ENCODE results near the gene INPP4B. TPM values are rescaled to one million over a fixed set of nuclear protein-coding genes. Genes with fewer than 3 reads are reported as not detected.

The INPP4B gene
- polyA plus RNA-seq, 1 donor from 2014 or later = 1.2 TPM

DNA sequence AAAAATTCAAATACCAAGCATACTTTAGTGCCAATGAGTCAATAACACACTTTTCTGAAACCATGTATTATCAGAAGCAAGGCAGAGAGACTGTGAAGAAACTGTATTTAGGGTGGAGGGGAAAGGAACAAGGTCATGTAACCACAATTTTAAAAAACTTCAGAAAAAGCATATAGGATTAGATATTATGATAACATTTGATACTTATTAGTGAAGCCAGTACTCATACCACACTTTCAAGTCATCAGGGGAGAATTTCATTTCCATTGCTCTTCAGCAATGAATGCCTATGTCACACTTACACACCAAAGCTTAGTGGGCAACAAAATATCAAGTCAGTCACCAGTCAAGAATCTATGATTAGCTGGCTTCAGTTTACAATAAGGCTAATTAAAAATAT, 607.5 kb downstream of the INPP4B start:
- H3K27ac Mint-ChIP-seq = no peak overlapping the region
- no peaks in the 10 kb centered on the region for H3K4me1 Mint-ChIP-seq
- H3K27me3 Mint-ChIP-seq = peaks cover 2% of the 10 kb centered on the region
- no peaks in the 10 kb centered on the region for H3K9me3 Mint-ChIP-seq
- no peaks in the 10 kb centered on the region for H3K36me3 Mint-ChIP-seq
- no peak overlapping the region for H3K4me3 Mint-ChIP-seq

DNA sequence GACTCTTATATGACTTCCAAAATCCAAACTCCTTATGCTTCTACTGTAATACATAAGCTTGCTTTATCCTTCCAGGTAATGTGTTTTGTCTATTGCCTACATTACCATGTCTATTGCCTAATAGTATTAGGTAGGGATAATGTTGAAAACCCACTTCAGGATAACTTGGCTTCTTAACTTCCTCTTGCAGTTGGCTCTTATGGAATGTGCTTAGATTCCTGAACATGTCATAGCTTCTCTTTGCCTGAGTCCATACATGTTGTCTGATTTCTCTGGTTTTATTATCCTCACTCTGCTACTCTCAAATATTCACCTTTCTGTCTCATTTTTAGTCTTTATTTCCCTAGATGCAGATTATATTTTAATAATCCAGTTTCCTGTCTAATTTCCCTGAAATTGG, 609.8 kb downstream of the INPP4B start:
- Mint-ChIP-seq H3K27me3 (peaks cover 2% of the 10 kb centered on the region), H3K9me3 (no peaks in the 10 kb centered on the region), H3K36me3 (no peaks in the 10 kb centered on the region), H3K4me3 (no peak overlapping the region), H3K4me1 (no peaks in the 10 kb centered on the region), H3K27ac (no peak overlapping the region)

DNA sequence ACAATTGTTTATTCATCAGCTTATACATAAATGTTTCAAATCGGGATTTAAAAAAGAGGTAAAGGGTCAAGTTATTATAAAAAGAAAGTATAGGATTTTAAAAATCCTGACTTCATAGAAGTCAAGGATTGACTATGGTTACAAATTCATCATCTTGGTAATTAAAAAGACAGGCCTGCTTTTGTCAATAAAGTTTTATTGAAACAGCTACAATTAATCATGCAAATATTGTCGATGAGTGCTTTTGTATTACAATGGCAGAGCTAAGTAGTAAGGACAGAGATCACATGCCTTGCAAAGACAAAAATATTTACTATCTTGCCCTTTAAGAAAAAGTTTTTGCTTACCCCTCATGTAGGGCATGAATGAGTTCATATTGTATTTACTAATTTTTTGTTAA, 614.3 kb downstream of the INPP4B start:
- Mint-ChIP-seq H3K9me3 (no peaks in the 10 kb centered on the region), H3K4me1 (no peaks in the 10 kb centered on the region), H3K4me3 (no peak overlapping the region), H3K36me3 (no peaks in the 10 kb centered on the region), H3K27ac (no peak overlapping the region), H3K27me3 (no peaks in the 10 kb centered on the region)

DNA sequence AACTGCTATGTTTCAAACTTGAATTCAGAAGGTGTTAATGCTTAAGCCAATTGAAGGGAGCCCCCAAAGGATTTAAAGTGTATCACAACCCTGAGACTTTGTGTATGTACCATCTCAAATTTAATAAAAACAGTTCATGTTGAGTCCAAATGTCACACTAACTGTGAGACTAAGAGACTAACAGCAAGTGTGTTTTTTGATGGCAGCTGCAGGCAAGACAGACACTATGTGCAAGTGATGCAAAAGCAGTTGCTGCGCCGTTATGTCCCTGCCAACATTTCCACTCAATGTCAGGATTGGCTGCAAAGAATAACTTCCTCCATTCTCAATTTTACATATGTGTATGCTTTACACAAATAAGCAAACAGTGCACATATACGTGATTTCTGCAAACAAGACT, 615.1 kb downstream of the INPP4B start:
- Mint-ChIP-seq H3K27ac (no peak overlapping the region), H3K4me3 (no peak overlapping the region), H3K9me3 (no peaks in the 10 kb centered on the region), H3K36me3 (no peaks in the 10 kb centered on the region), H3K4me1 (no peaks in the 10 kb centered on the region), H3K27me3 (no peaks in the 10 kb centered on the region)

DNA sequence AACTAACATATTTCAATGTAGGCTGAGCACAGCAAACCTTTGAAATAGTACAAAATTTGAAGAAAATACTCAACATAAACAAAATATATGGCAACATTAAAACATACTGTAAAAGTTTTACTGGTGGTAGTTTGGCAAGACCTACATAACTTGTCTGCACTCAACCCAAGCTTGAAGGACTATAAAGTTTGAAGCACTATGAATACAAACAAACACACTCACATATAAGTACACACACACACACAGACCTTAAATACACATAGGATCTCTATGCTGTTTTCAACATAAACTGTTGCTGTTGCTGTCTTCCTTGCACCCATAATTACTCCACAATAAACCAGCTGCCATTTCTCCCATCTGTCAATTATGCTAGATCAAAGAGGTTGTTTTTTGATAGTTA, 620.1 kb downstream of the INPP4B start:
- H3K4me1 Mint-ChIP-seq = no peaks in the 10 kb centered on the region
- H3K27ac Mint-ChIP-seq = no peak overlapping the region
- no peaks in the 10 kb centered on the region for H3K27me3 Mint-ChIP-seq
- no peak overlapping the region for H3K4me3 Mint-ChIP-seq
- H3K36me3 Mint-ChIP-seq = no peaks in the 10 kb centered on the region
- peaks cover 0 to 1% (median 0%) of the 10 kb centered on the region in 3 donors for H3K9me3 Mint-ChIP-seq

DNA sequence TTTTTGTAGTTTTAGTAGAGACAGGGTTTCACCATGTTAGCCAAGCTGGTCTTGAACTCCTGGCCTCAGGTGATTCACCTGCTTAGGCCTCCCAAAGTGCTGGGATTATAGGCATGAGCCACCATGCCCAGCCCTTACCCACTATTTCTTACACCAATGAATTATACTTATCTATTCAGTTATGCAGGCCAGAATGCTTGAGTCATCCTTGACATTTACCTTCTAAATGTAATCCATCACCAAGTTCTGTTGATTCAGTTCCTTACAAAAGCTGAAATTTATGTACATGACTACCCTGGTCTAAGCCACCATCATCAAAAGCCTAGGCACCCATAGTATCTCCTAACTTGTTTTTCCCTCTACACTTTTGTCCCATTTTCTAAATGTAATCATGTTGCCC, 624.0 kb downstream of the INPP4B start:
- H3K27me3 Mint-ChIP-seq = no peaks in the 10 kb centered on the region
- no peaks in the 10 kb centered on the region for H3K36me3 Mint-ChIP-seq
- no peak overlapping the region for H3K4me3 Mint-ChIP-seq
- no peak overlapping the region for H3K27ac Mint-ChIP-seq
- H3K9me3 Mint-ChIP-seq = peaks cover 0 to 1% (median 0%) of the 10 kb centered on the region in 3 donors
- no peaks in the 10 kb centered on the region for H3K4me1 Mint-ChIP-seq

DNA sequence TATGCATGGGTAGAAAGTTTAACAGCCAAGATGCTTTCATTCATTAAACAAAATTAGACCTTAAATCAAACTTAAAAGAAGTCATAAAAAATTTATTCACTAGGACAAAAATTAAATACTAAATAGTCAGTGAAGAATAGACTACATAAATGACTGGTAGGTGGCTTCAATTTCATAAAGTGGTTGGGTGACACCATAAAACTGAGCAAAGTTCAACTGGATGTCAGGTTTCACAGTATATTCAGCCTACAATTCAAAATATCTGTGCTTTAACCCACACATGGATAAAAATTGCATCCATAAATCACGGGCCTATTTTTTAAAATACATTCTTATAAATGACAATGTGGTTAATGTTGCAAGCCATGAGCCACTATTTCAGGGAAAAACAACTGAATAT, 627.4 kb downstream of the INPP4B start:
- no peaks in the 10 kb centered on the region for H3K4me1 Mint-ChIP-seq
- H3K9me3 Mint-ChIP-seq = peaks cover 0 to 1% (median 0%) of the 10 kb centered on the region in 3 donors
- no peak overlapping the region for H3K27ac Mint-ChIP-seq
- no peaks in the 10 kb centered on the region for H3K36me3 Mint-ChIP-seq
- no peak overlapping the region for H3K4me3 Mint-ChIP-seq
- H3K27me3 Mint-ChIP-seq = no peaks in the 10 kb centered on the region

DNA sequence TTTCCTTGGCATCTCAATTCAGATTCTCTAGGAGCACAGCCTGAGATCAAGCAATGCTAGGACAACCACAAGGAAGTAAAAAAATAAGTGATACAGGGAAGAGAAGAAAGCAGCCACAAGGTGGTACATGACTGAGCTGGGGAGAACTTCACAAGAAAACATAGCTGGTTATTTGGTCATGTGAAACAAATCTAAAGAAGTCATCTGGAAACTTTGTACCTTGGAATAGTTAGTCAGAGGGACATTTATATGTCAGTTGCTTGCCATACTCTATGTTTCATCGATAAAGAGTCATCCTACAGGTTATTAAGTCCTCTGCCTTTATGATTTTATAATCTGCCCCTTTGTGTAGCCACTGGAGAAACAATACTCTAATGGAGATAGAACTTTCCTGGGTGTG, 634.7 kb downstream of the INPP4B start:
- H3K4me1 Mint-ChIP-seq = no peaks in the 10 kb centered on the region
- no peaks in the 10 kb centered on the region for H3K27me3 Mint-ChIP-seq
- H3K36me3 Mint-ChIP-seq = no peaks in the 10 kb centered on the region
- H3K27ac Mint-ChIP-seq = no peak overlapping the region
- peaks cover 0 to 2% (median 0%) of the 10 kb centered on the region in 3 donors for H3K9me3 Mint-ChIP-seq
- H3K4me3 Mint-ChIP-seq = no peak overlapping the region

DNA sequence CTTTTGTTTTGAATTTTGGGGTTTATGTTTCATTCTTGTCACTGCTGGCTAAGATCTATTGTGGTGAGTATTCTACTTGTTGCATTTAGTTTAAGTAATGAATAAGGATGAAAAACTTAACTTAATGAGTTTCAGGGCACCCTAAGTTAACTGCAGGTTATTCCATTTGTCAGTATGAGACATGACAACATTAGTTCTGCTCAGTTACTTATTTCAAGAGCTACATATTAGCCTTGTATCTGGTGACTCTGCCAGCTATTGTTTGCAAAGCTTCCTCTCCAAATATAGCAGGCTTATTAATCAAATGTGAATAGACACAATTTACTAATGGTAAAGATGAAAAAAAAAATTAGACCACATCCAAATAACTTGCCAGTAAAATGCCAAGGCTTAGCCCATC, 642.6 kb downstream of the INPP4B start:
- Mint-ChIP-seq H3K36me3 (no peaks in the 10 kb centered on the region), H3K9me3 (peaks cover 0 to 2% (median 1%) of the 10 kb centered on the region in 3 donors), H3K27me3 (peaks cover 2% of the 10 kb centered on the region), H3K27ac (no peak overlapping the region), H3K4me3 (no peak overlapping the region), H3K4me1 (peaks cover 0 to 5% (median 3%) of the 10 kb centered on the region in 3 donors)

DNA sequence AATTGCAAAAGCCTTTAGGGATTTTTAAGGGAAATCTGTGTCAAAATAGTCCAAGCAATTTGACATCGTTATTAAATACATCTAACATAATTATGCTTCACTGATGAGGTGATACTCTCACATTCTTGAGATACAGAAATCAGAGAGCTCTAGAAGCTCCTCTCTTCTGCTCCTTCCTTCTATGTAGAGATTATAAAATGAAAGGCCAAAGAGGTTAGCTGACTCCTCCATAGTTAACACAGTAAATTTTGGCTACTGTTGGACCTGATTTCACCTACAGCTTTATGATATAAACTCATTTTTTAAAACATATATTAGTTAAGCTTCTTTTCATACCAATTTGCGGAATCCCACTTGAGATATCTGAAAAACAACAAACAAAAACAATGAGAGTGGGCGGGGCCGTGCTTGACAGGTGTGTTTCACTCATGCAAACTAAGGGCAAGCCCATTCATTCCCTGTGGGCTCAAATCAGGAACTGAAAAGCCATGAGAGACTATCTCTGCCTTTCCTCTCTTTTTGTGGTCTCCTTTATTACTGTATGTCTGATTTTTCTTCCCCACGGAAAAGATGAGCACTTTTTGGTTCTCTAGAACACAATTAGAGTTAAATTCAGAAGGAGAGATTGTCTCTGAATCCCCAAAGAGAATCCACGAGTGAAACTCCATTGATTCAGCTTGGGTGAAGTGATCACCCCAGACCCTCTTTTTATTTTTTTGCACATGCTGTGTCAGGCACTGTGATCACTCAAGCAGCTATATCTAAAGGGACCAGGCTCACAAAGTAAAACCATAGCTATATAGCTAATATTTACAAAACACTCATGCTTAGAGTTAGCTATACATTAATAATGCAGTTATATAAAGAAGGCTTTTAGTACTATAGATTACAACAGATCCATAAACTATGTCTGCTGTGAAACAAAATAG, 643.4 kb downstream of the INPP4B start:
- Mint-ChIP-seq H3K4me1 (peaks cover 0 to 5% (median 3%) of the 10 kb centered on the region in 3 donors), H3K27ac (no peak overlapping the region), H3K36me3 (no peaks in the 10 kb centered on the region), H3K9me3 (peaks cover 0 to 2% (median 1%) of the 10 kb centered on the region in 3 donors), H3K27me3 (peaks cover 2% of the 10 kb centered on the region), H3K4me3 (no peak overlapping the region)

DNA sequence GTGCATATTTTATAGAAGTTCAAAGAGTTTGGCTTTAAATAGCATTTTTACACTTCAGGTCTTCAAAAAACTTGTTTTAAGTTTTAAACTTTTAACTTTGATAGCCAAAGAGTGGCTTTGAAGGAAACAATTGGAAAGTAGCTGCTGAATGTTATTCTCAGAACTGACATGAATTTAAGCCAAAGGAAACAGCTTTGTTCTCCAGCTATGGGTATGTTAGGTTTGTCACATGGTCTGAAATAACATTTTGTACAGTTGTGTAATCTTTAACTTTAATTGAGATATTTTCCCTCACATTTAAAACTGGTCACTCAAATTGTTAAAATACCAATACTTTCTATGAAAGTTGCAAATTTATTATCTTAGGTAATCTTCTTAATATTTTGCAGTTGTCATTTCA, 645.1 kb downstream of the INPP4B start:
- peaks cover 2% of the 10 kb centered on the region for H3K27me3 Mint-ChIP-seq
- peaks cover 0 to 5% (median 3%) of the 10 kb centered on the region in 3 donors for H3K4me1 Mint-ChIP-seq
- no peak overlapping the region for H3K27ac Mint-ChIP-seq
- no peaks in the 10 kb centered on the region for H3K36me3 Mint-ChIP-seq
- no peak overlapping the region for H3K4me3 Mint-ChIP-seq
- peaks cover 0 to 2% (median 1%) of the 10 kb centered on the region in 3 donors for H3K9me3 Mint-ChIP-seq

DNA sequence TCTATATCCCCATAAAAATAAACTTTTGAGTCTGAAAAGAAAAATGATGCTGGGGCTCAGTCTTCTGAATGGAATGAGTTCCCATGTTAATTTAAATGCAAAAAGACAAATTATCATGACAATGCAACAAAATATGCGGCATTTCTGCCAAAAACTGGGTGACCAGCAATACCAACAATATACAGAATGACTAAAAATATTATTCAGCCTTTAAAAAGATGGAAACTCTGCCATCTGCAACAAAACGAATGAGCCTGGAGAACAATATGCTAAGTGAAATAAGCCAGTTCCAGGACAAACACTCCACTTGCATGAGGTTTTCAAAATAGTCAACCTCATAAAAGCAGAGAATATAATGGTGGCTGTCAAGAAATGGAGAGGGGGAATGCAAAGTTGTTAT, 651.2 kb downstream of the INPP4B start:
- H3K4me3 Mint-ChIP-seq = no peak overlapping the region
- H3K9me3 Mint-ChIP-seq = peaks cover 0 to 2% (median 0%) of the 10 kb centered on the region in 3 donors
- H3K27me3 Mint-ChIP-seq = no peaks in the 10 kb centered on the region
- H3K4me1 Mint-ChIP-seq = no peaks in the 10 kb centered on the region
- no peak overlapping the region for H3K27ac Mint-ChIP-seq
- H3K36me3 Mint-ChIP-seq = no peaks in the 10 kb centered on the region

DNA sequence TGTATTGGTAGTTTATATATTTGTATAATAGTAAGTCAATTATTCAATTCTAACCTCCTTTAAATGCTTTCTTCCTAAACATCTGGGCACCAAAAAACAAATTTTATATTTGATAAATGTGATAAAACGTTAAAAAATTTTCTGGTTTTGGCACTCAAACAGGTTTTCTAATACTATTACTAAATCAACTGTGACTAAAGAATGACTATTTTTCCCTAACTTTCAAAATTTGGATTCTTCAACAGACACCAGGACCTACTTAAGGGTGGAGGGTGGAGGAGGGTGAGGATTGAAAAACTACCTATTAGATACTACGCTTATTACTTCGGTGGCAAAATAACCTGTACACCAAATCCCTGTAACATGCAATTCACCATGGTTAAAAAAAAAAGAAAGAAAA, 654.2 kb downstream of the INPP4B start:
- H3K27me3 Mint-ChIP-seq = no peaks in the 10 kb centered on the region
- no peak overlapping the region for H3K27ac Mint-ChIP-seq
- H3K4me1 Mint-ChIP-seq = no peaks in the 10 kb centered on the region
- H3K9me3 Mint-ChIP-seq = no peaks in the 10 kb centered on the region
- no peak overlapping the region for H3K4me3 Mint-ChIP-seq
- H3K36me3 Mint-ChIP-seq = no peaks in the 10 kb centered on the region

DNA sequence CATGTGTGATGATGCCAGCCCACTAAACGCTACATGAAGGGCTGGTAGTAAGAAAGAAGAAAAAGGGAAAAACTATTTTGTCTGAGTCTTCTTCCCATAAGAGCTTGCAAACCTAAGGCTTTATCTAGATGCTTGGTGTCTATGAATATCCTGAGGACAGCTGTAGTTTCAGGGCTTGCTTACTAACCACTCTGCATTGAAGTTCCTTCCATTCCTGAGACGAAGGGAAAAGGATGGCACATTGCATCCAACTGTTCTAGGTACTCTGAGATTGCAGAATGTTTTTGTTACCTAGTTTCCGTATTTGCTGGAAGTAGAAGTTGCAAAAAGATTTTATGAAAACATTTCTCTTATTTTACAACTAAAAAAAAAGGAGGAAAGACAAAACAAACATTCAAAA, 665.1 kb downstream of the INPP4B start:
- no peaks in the 10 kb centered on the region for H3K36me3 Mint-ChIP-seq
- no peaks in the 10 kb centered on the region for H3K9me3 Mint-ChIP-seq
- H3K4me1 Mint-ChIP-seq = no peaks in the 10 kb centered on the region
- H3K27me3 Mint-ChIP-seq = peaks cover 1% of the 10 kb centered on the region
- H3K4me3 Mint-ChIP-seq = no peak overlapping the region
- H3K27ac Mint-ChIP-seq = no peak overlapping the region

DNA sequence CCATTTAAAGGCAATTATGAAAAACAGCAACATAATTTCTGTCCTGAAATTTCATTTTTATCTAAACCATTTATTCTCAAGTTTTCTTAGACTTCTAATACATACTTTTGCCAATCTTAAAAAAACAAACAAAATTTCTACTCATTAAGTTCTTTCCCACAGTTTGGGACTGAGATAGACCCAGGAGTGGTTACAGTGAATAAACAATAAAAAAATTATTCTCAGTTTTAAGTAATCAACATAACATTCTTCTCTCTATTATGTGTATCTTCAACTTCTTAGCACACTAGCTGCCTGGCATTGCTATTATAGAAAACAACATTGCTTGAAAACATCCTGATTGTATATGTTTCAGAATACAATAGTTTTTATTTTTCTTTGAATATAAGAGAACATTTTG, 676.9 kb downstream of the INPP4B start:
- Mint-ChIP-seq H3K4me3 (no peak overlapping the region), H3K4me1 (no peaks in the 10 kb centered on the region), H3K36me3 (no peaks in the 10 kb centered on the region), H3K27ac (no peak overlapping the region), H3K27me3 (no peaks in the 10 kb centered on the region), H3K9me3 (peaks cover 0 to 2% (median 0%) of the 10 kb centered on the region in 3 donors)

DNA sequence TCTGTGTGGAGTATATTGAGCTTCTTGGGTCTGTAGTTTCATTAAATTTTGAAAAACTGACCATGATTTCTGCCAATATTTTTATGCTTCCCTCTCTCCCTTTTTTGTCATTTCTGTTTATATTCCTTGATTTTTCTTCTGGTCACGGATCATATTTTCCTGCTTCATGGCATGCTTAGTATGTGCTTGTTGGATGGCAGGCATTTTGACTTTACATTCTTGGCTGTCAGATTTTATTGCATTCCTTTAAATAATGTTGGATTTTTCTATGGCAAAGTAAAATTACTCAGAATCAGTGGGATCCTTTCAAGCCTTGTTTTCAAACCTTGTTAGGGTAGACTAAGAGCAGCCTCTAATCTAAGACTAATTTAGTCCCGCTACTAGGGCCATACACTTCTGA, 677.9 kb downstream of the INPP4B start:
- H3K4me3 Mint-ChIP-seq = no peak overlapping the region
- no peak overlapping the region for H3K27ac Mint-ChIP-seq
- H3K27me3 Mint-ChIP-seq = no peaks in the 10 kb centered on the region
- no peaks in the 10 kb centered on the region for H3K4me1 Mint-ChIP-seq
- H3K36me3 Mint-ChIP-seq = no peaks in the 10 kb centered on the region
- peaks cover 0 to 2% (median 0%) of the 10 kb centered on the region in 3 donors for H3K9me3 Mint-ChIP-seq

Measured in IgD-negative memory B cell (primary cell).